ENCODE data around the gene ZCCHC14.
"Not testable (repeated sequence)": the region's sequence is repeated elsewhere in the genome, so short reads cannot be mapped to it uniquely, and the experiment has no call there.

The ZCCHC14 gene

GRCh38 chr16:87507351-87508069 is 14.7 kb upstream of the ZCCHC14 start:
- FAIRE-seq (no peak), DNase-seq (ENCODE audit: insufficient read length, low spot score) (no peak)
- TF ChIP-seq POLR2AphosphoS5 (IDR thresholded peaks at IDR 0.05; ENCODE audit: low read depth, low read length), result no peak

GRCh38 chr16:87506423-87507350 is 13.9 kb upstream of the ZCCHC14 start:
- DNase-seq (ENCODE audit: insufficient read length, low spot score) (no peak), FAIRE-seq (no peak)
- TF ChIP-seq POLR2A (IDR thresholded peaks at IDR 0.05; ENCODE audit: low read depth, low read length) (no peak), SPI1 (IDR thresholded peaks at IDR 0.05; ENCODE audit: low read depth, low read length) (no peak), PAX5 (IDR thresholded peaks at IDR 0.05; ENCODE audit: insufficient read depth, low read length, severe bottlenecking) (no peak), TAF1 (IDR thresholded peaks at IDR 0.05; ENCODE audit: low read depth, low read length) (no peak), POU2F2 (IDR thresholded peaks at IDR 0.05; ENCODE audit: low read depth, low read length) (no peak), POLR2AphosphoS5 (IDR thresholded peaks at IDR 0.05; ENCODE audit: low read depth, low read length) (no peak)

GRCh38 chr16:87505834-87506233 is 13.0 kb upstream of the ZCCHC14 start:
- FAIRE-seq, result no peak
- no peak for DNase-seq (ENCODE audit: insufficient read length, low spot score)
- TF ChIP-seq PAX5 (IDR thresholded peaks at IDR 0.05; ENCODE audit: insufficient read depth, low read length, severe bottlenecking) (no peak), SPI1 (IDR thresholded peaks at IDR 0.05; ENCODE audit: low read depth, low read length) (no peak), POU2F2 (IDR thresholded peaks at IDR 0.05; ENCODE audit: low read depth, low read length) (no peak), POLR2AphosphoS5 (IDR thresholded peaks at IDR 0.05; ENCODE audit: low read depth, low read length) (no peak), TAF1 (IDR thresholded peaks at IDR 0.05; ENCODE audit: low read depth, low read length) (no peak), POLR2A (IDR thresholded peaks at IDR 0.05; ENCODE audit: low read depth, low read length) (no peak)

- not testable (repeated sequence) for FAIRE-seq; DNase-seq (ENCODE audit: insufficient read length, low spot score)
- peak; percentile 52 for TF ChIP-seq SPI1 (IDR thresholded peaks at IDR 0.05; ENCODE audit: low read depth, low read length)
These were observed 10.6 kb upstream of the ZCCHC14 start for GRCh38 chr16:87503232-87503937.

GRCh38 chr16:87502308-87502969 is 9.6 kb upstream of the ZCCHC14 start:
- DNase-seq (ENCODE audit: insufficient read length, low spot score) (no peak), FAIRE-seq (peak; percentile 95)
- TF ChIP-seq POU2F2 (IDR thresholded peaks at IDR 0.05; ENCODE audit: low read depth, low read length) (no peak), POLR2A (IDR thresholded peaks at IDR 0.05; ENCODE audit: low read depth, low read length) (no peak)

- DNase-seq (ENCODE audit: insufficient read length, low spot score) (no peak), FAIRE-seq (no peak)
- no peak for TF ChIP-seq SPI1 (IDR thresholded peaks at IDR 0.05; ENCODE audit: low read depth, low read length)
- TF ChIP-seq PAX5 (IDR thresholded peaks at IDR 0.05; ENCODE audit: insufficient read depth, low read length, severe bottlenecking), result no peak
- TF ChIP-seq POLR2A (IDR thresholded peaks at IDR 0.05; ENCODE audit: low read depth, low read length), result no peak
- no peak for TF ChIP-seq POLR2AphosphoS5 (IDR thresholded peaks at IDR 0.05; ENCODE audit: low read depth, low read length)
- no peak for TF ChIP-seq TAF1 (IDR thresholded peaks at IDR 0.05; ENCODE audit: low read depth, low read length)
- no peak for TF ChIP-seq POU2F2 (IDR thresholded peaks at IDR 0.05; ENCODE audit: low read depth, low read length)
These were observed 8.3 kb upstream of the ZCCHC14 start for GRCh38 chr16:87501117-87501516.

GRCh38 chr16:87499189-87499486 is 6.3 kb upstream of the ZCCHC14 start:
- FAIRE-seq (no peak), DNase-seq (ENCODE audit: insufficient read length, low spot score) (no peak)
- TF ChIP-seq POLR2AphosphoS5 (IDR thresholded peaks at IDR 0.05; ENCODE audit: low read depth, low read length), result no peak
- no peak for TF ChIP-seq TAF1 (IDR thresholded peaks at IDR 0.05; ENCODE audit: low read depth, low read length)
- TF ChIP-seq POLR2A (IDR thresholded peaks at IDR 0.05; ENCODE audit: low read depth, low read length), result no peak
- no peak for TF ChIP-seq PAX5 (IDR thresholded peaks at IDR 0.05; ENCODE audit: insufficient read depth, low read length, severe bottlenecking)
- TF ChIP-seq SPI1 (IDR thresholded peaks at IDR 0.05; ENCODE audit: low read depth, low read length), result no peak
- no peak for TF ChIP-seq POU2F2 (IDR thresholded peaks at IDR 0.05; ENCODE audit: low read depth, low read length)

- DNase-seq (ENCODE audit: insufficient read length, low spot score), result no peak
- no peak for FAIRE-seq
- no peak for TF ChIP-seq POU2F2 (IDR thresholded peaks at IDR 0.05; ENCODE audit: low read depth, low read length)
- TF ChIP-seq SPI1 (IDR thresholded peaks at IDR 0.05; ENCODE audit: low read depth, low read length), result no peak
- TF ChIP-seq POLR2AphosphoS5 (IDR thresholded peaks at IDR 0.05; ENCODE audit: low read depth, low read length), result no peak
- no peak for TF ChIP-seq POLR2A (IDR thresholded peaks at IDR 0.05; ENCODE audit: low read depth, low read length)
- TF ChIP-seq TAF1 (IDR thresholded peaks at IDR 0.05; ENCODE audit: low read depth, low read length), result no peak
- TF ChIP-seq PAX5 (IDR thresholded peaks at IDR 0.05; ENCODE audit: insufficient read depth, low read length, severe bottlenecking), result no peak
These were observed 5.7 kb upstream of the ZCCHC14 start for GRCh38 chr16:87498324-87499188.

- DNase-seq (ENCODE audit: insufficient read length, low spot score); FAIRE-seq: not testable (repeated sequence)
These were observed 5.0 kb upstream of the ZCCHC14 start for GRCh38 chr16:87497767-87498290.

GRCh38 chr16:87497023-87497766 is 4.4 kb upstream of the ZCCHC14 start:
- DNase-seq (ENCODE audit: insufficient read length, low spot score), result not testable (repeated sequence)
- peak; percentile 73 for FAIRE-seq
